SU-DHL-6 (cell line): Measurements from ENCODE around the gene COX7A1.

ENCODE experiments used
- H2AFZ ChIP-seq: fragments of 200-600 bp; sonication (generic); 2 replicates; pipeline ENCODE4 v1.6.1; 2014; ENCODE audit warnings: low read depth, mild to moderate bottlenecking, moderate library complexity, mixed read lengths, antibody characterized with exemption, low read length; ENCODE audit not compliant: severe bottlenecking
- H3F3A ChIP-seq: fragments of 200-600 bp; shearing (Covaris generic); 2 replicates; pipeline ENCODE4 v1.6.0; 2016; ENCODE audit warnings: antibody characterized with exemption, mild to moderate bottlenecking; ENCODE audit not compliant: insufficient read depth
- H3K27ac ChIP-seq: fragments of 200-600 bp; sonication (generic); 2 replicates; pipeline ENCODE4 v1.5.1; 2016; ENCODE audit warnings: low read depth, mild to moderate bottlenecking, low read length, moderate library complexity, mixed read lengths
- H3K27me3 ChIP-seq: fragments of 200-600 bp; sonication (generic), shearing (Covaris generic); 2 replicates; pipeline ENCODE4 v1.6.0; 2014; ENCODE audit warnings: mild to moderate bottlenecking, low read length
- H3K36me3 ChIP-seq: fragments of 200-600 bp; sonication (generic); 2 replicates; pipeline ENCODE4 v1.6.1; 2014; ENCODE audit warnings: mild to moderate bottlenecking, low read length, mixed read lengths
- H3K4me2 ChIP-seq: fragments of 300-600, 200-600 bp; shearing (Covaris generic), sonication (generic); 2 replicates; pipeline ENCODE4 v1.6.0; 2014; ENCODE audit warnings: low read length, low read depth, mild to moderate bottlenecking; ENCODE audit not compliant: poor library complexity, severe bottlenecking
- H3K4me3 ChIP-seq: fragments of 200-600 bp; sonication (generic); 2 replicates; pipeline ENCODE4 v1.5.1; 2014; ENCODE audit warnings: antibody characterized with exemption, low read length, mild to moderate bottlenecking, mixed read lengths; ENCODE audit not compliant: insufficient read depth, poor library complexity, severe bottlenecking
- H3K79me2 ChIP-seq: fragments of 200-600 bp; sonication (generic); 2 replicates; pipeline ENCODE4 v1.6.1; 2014; ENCODE audit warnings: mild to moderate bottlenecking, low read length, moderate library complexity; ENCODE audit not compliant: insufficient read depth
- H3K9ac ChIP-seq: fragments of 200-600 bp; sonication (generic); 2 replicates; pipeline ENCODE4 v1.7.0; 2014; ENCODE audit warnings: mild to moderate bottlenecking, low read length
- H3K9me2 ChIP-seq: fragments of 200-600 bp; sonication (generic); replicated peaks from 2 replicates; pipeline ENCODE4 v1.6.1; 2014; ENCODE audit warnings: low read length; ENCODE audit not compliant: insufficient read depth
- H3K9me3 ChIP-seq: fragments of 200-600 bp; sonication (generic); 2 replicates; pipeline ENCODE4 v1.6.1; 2014; ENCODE audit warnings: low read length, mixed read lengths; ENCODE audit not compliant: insufficient read depth
- H4K20me1 ChIP-seq: fragments of 200-600 bp; sonication (generic); 2 replicates; pipeline ENCODE4 v1.6.1; 2014; ENCODE audit warnings: low read depth, mild to moderate bottlenecking, antibody characterized with exemption, low read length, moderate library complexity, mixed read lengths
- CTCF ChIP-seq: fragments of 200-600 bp; sonication (generic); IDR thresholded peaks from one replicate; pipeline ENCODE4 v1.5.1; 2017; ENCODE audit warnings: antibody characterized with exemption, mild to moderate bottlenecking, low read length, moderate library complexity; ENCODE audit not compliant: insufficient read depth, poor library complexity, severe bottlenecking
- EZH2phosphoT487 ChIP-seq: fragments of 200-600 bp; sonication (generic), shearing (Covaris generic); conservative IDR thresholded peaks from 2 replicates; pipeline ENCODE4 v1.6.1; 2018; ENCODE audit warnings: mild to moderate bottlenecking, antibody characterized with exemption, low read length, moderate library complexity, mixed read lengths

The COX7A1 gene

GRCh38 chr19:36160821-36161596 lies 8.8 kb upstream of the COX7A1 start:
- Histone ChIP-seq H3K36me3 (no peaks in the 10 kb centered on the region), H3K79me2 (no peaks in the 10 kb centered on the region), H3F3A (no peaks in the 10 kb centered on the region), H4K20me1 (no peaks in the 10 kb centered on the region), H3K27me3 (no peaks in the 10 kb centered on the region), H3K9me2 (no peaks in the 10 kb centered on the region), H3K4me2 (no peak overlapping the region), H3K27ac (no peak overlapping the region), H2AFZ (no peak overlapping the region), H3K9me3 (no peaks in the 10 kb centered on the region), H3K9ac (no peak overlapping the region), H3K4me3 (no peak overlapping the region)
- TF ChIP-seq CTCF (no peak), EZH2phosphoT487 (no peak)

GRCh38 chr19:36153126-36153525 lies 879 bp upstream of the COX7A1 start:
- TF ChIP-seq EZH2phosphoT487 (no peak), CTCF (no peak)
- Histone ChIP-seq H3K9me2 (no peaks in the 10 kb centered on the region), H2AFZ (no peak overlapping the region), H3K4me2 (no peak overlapping the region), H3K9me3 (no peaks in the 10 kb centered on the region), H3K9ac (no peak overlapping the region), H3F3A (no peaks in the 10 kb centered on the region), H3K4me3 (no peak overlapping the region), H3K27me3 (no peaks in the 10 kb centered on the region), H4K20me1 (no peaks in the 10 kb centered on the region), H3K36me3 (no peaks in the 10 kb centered on the region), H3K79me2 (no peaks in the 10 kb centered on the region), H3K27ac (no peak overlapping the region)

- no peaks in the 10 kb centered on the region for H3K36me3 ChIP-seq
- H3K9me2 ChIP-seq, result no peaks in the 10 kb centered on the region
- no peaks in the 10 kb centered on the region for H3K27me3 ChIP-seq
- no peak for TF ChIP-seq EZH2phosphoT487
- no peak for TF ChIP-seq CTCF
- no peak overlapping the region for H2AFZ ChIP-seq
- H3K4me3 ChIP-seq, result no peak overlapping the region
- H3K9ac ChIP-seq, result no peak overlapping the region
- no peaks in the 10 kb centered on the region for H4K20me1 ChIP-seq
- H3K4me2 ChIP-seq, result no peak overlapping the region
- no peak overlapping the region for H3K27ac ChIP-seq
- H3K9me3 ChIP-seq, result no peaks in the 10 kb centered on the region
- H3K79me2 ChIP-seq, result no peaks in the 10 kb centered on the region
- no peaks in the 10 kb centered on the region for H3F3A ChIP-seq
Measured at GRCh38 chr19:36152019-36152351, 262 bp downstream of the COX7A1 start.
